NCI-H128 (cell line): ENCODE results near the gene CHN1.

Experiments used
- DNase-seq: peaks from one replicate; lab custom pipeline; 2025; ENCODE audit not compliant: unreplicated experiment; lab: John Stamatoyannopoulos, UW

CHN1 gene

GRCh38 chr2:174789001-174789400 is 216.2 kb downstream of the CHN1 start:
- DNase-seq, result no peak

- no peak for DNase-seq
These were observed 216.8 kb downstream of the CHN1 start for GRCh38 chr2:174788291-174788929.

- no peak for DNase-seq
These were observed 217.5 kb downstream of the CHN1 start for GRCh38 chr2:174787487-174788205.

GRCh38 chr2:174786066-174786725 is 219.0 kb downstream of the CHN1 start:
- no peak for DNase-seq

GRCh38 chr2:174785481-174785880 is 219.7 kb downstream of the CHN1 start:
- DNase-seq, result no peak

GRCh38 chr2:174784909-174785308 is 220.3 kb downstream of the CHN1 start:
- DNase-seq, result no peak

- no peak for DNase-seq
These were observed 220.9 kb downstream of the CHN1 start for GRCh38 chr2:174784316-174784715.

- no peak for DNase-seq
These were observed 223.2 kb downstream of the CHN1 start for GRCh38 chr2:174781996-174782395.

GRCh38 chr2:174781298-174781697 is 223.9 kb downstream of the CHN1 start:
- DNase-seq, result no peak

- no peak for DNase-seq
These were observed 224.3 kb downstream of the CHN1 start for GRCh38 chr2:174780856-174781255.

GRCh38 chr2:174780191-174780840 is 224.9 kb downstream of the CHN1 start:
- DNase-seq, result no peak

GRCh38 chr2:174779361-174779928 is 225.7 kb downstream of the CHN1 start:
- DNase-seq, result peak; percentile 11

- DNase-seq, result no peak
These were observed 226.8 kb downstream of the CHN1 start for GRCh38 chr2:174778085-174778981.

GRCh38 chr2:174777347-174778084 is 227.7 kb downstream of the CHN1 start:
- DNase-seq, result no peak

GRCh38 chr2:174776675-174777074 is 228.5 kb downstream of the CHN1 start:
- DNase-seq, result no peak

GRCh38 chr2:174776223-174776622 is 229.0 kb downstream of the CHN1 start:
- DNase-seq, result no peak

- no peak for DNase-seq
These were observed 229.6 kb downstream of the CHN1 start for GRCh38 chr2:174775571-174775980.

- no peak for DNase-seq
These were observed 230.3 kb downstream of the CHN1 start for GRCh38 chr2:174774886-174775285.

- no peak for DNase-seq
These were observed 232.0 kb downstream of the CHN1 start for GRCh38 chr2:174773215-174773614.

GRCh38 chr2:174772472-174772801 is 232.7 kb downstream of the CHN1 start:
- DNase-seq, result no peak
